Measurements from ENCODE around the gene BRCC3. TPM values are rescaled to one million over a fixed set of nuclear protein-coding genes. Genes with fewer than 3 reads are reported as not detected.
"Not testable (repeated sequence)": the region's sequence is repeated elsewhere in the genome, so short reads cannot be mapped to it uniquely, and the experiment has no call there.

BRCC3 gene
- polyA plus RNA-seq, 1 donor: 12.1 TPM

GRCh38 chrX:155144926-155145325, 73.6 kb downstream of the BRCC3 start:
- no peak for DNase-seq

- not testable (repeated sequence) for DNase-seq
These were observed 76.3 kb downstream of the BRCC3 start for GRCh38 chrX:155147612-155148011.

- DNase-seq: not testable (repeated sequence)
These were observed 76.9 kb downstream of the BRCC3 start for GRCh38 chrX:155148166-155148565.

GRCh38 chrX:155148724-155149537, 77.6 kb downstream of the BRCC3 start:
- DNase-seq: no peak

- DNase-seq: no peak
These were observed 98.6 kb downstream of the BRCC3 start for GRCh38 chrX:155169881-155170280.

Other genes starting within 250 kb of the BRCC3 start
- not detected for gene SMIM9, start 236.8 kb upstream of the BRCC3 start, polyA plus RNA-seq (ENCODE audit: insufficient read length)
- 9.6 TPM for gene F8A1, start 185.2 kb upstream of the BRCC3 start, polyA plus RNA-seq (ENCODE audit: insufficient read length)
- 5.4 TPM for gene F8, start 48.8 kb upstream of the BRCC3 start, polyA plus RNA-seq (ENCODE audit: insufficient read length)
- gene FUNDC2, start 44.7 kb upstream of the BRCC3 start, polyA plus RNA-seq (ENCODE audit: insufficient read length): 120 TPM
- gene CMC4, start 372 bp upstream of the BRCC3 start, polyA plus RNA-seq (ENCODE audit: insufficient read length): 10.5 TPM
- gene MTCP1, start 372 bp upstream of the BRCC3 start, polyA plus RNA-seq (ENCODE audit: insufficient read length): 14.7 TPM
- 53.4 TPM for gene VBP1, start 145.0 kb downstream of the BRCC3 start, polyA plus RNA-seq (ENCODE audit: insufficient read length)
- gene RAB39B, start 193.0 kb downstream of the BRCC3 start, polyA plus RNA-seq (ENCODE audit: insufficient read length): 0.40 TPM